ENCODE data around the gene PRDX3.
A peak's percentile ranks its signal among the peaks of the same experiment; 100 is the strongest.

The PRDX3 gene

GRCh38 chr10:119135513-119135881 is 43.1 kb downstream of the PRDX3 start:
- DNase-seq (ENCODE audit: extremely low read depth, low read depth) = peak; percentile 60
- TF ChIP-seq CTCF (IDR thresholded peaks at IDR 0.05; ENCODE audit: low read depth, low read length) = no peak

- TF ChIP-seq CTCF (IDR thresholded peaks at IDR 0.05; ENCODE audit: low read depth, low read length) = no peak
Measured at GRCh38 chr10:119133949-119134348, 44.7 kb downstream of the PRDX3 start.

GRCh38 chr10:119132521-119133345 is 45.9 kb downstream of the PRDX3 start:
- no peak for DNase-seq (ENCODE audit: extremely low read depth, low read depth)
- TF ChIP-seq CTCF (IDR thresholded peaks at IDR 0.05; ENCODE audit: low read depth, low read length) = no peak

More at GRCh38 chr10:119133949-119134348, 44.7 kb downstream of the PRDX3 start:
- no peak for DNase-seq (ENCODE audit: extremely low read depth, low read depth)

- no peak for DNase-seq (ENCODE audit: extremely low read depth, low read depth)
- no peak for TF ChIP-seq CTCF (IDR thresholded peaks at IDR 0.05; ENCODE audit: low read depth, low read length)
Measured at GRCh38 chr10:119131512-119132240, 46.9 kb downstream of the PRDX3 start.

- no peak for TF ChIP-seq CTCF (IDR thresholded peaks at IDR 0.05; ENCODE audit: low read depth, low read length)
- DNase-seq (ENCODE audit: extremely low read depth, low read depth) = no peak
Measured at GRCh38 chr10:119129721-119130120, 48.9 kb downstream of the PRDX3 start.

GRCh38 chr10:119125942-119126341 is 52.7 kb downstream of the PRDX3 start:
- TF ChIP-seq CTCF (IDR thresholded peaks at IDR 0.05; ENCODE audit: low read depth, low read length) = no peak
- DNase-seq (ENCODE audit: extremely low read depth, low read depth) = no peak

- no peak for DNase-seq (ENCODE audit: extremely low read depth, low read depth)
- no peak for TF ChIP-seq CTCF (IDR thresholded peaks at IDR 0.05; ENCODE audit: low read depth, low read length)
Measured at GRCh38 chr10:119120875-119121274, 57.7 kb downstream of the PRDX3 start.
